Vagina (tissue), 2 donors: Measurements from ENCODE around the gene GPR34. TPM values are rescaled to one million over a fixed set of nuclear protein-coding genes. Genes with fewer than 3 reads are reported as not detected.

Source experiments
- DNase-seq, 2 donors: peaks; one replicate each; pipeline ENCODE4 v3.0.0-alpha.2; 2017; ENCODE audit errors: extremely low spot score in 2 of 2
- H3K27ac ChIP-seq: fragments of 200-600 bp; sonication (generic); one replicate; pipeline ENCODE4 v1.5.1; 2019
- H3K27me3 ChIP-seq: fragments of 200-600 bp; sonication (generic); one replicate; pipeline ENCODE4 v1.5.1; 2019
- H3K36me3 ChIP-seq, 2 donors: fragments of 200-600 bp; sonication (generic); one replicate each; pipeline ENCODE4 v1.5.1; 2017 to 2019
- H3K4me1 ChIP-seq: fragments of 200-600 bp; sonication (generic); one replicate; pipeline ENCODE4 v1.5.1; 2019
- H3K4me3 ChIP-seq, 2 donors: fragments of 200-600 bp; sonication (generic); 1 replicate in 1 of 2; 2 replicates in 1 of 2; pipeline ENCODE4 v1.5.1; 2016 to 2019
- H3K9me3 ChIP-seq: fragments of 200-600 bp; sonication (generic); one replicate; pipeline ENCODE4 v1.5.1; 2019
- POLR2A ChIP-seq, 2 donors: fragments of 450-650 bp; IDR thresholded peaks; one replicate each; pipeline ENCODE4 v1.6.1; 2017; ENCODE audit warnings: antibody characterized with exemption in 2 of 2, mild to moderate bottlenecking in 2 of 2, moderate library complexity in 2 of 2
- POLR2AphosphoS5 ChIP-seq, 2 donors: sonication (generic); formaldehyde crosslinking; IDR thresholded peaks; one replicate each; pipeline ENCODE4 v1.9.0; 2017; ENCODE audit warnings: antibody characterized with exemption in 2 of 2, mild to moderate bottlenecking in 2 of 2, low read depth in 1 of 2; ENCODE audit not compliant: insufficient read depth in 1 of 2
- intact Hi-C: fragments of 100-400 bp; cut with DNase I; formaldehyde crosslinking; loops from one replicate; pipeline ENCODE4 v1.15.1; 2023
- small RNA-seq: library from RNA; depleted of rRNA; stranded (forward); fragments of <200 nt; gene quantifications from one replicate; pipeline ENCODE3, GENCODE V24; 2016
- total RNA-seq: library from RNA; depleted of rRNA; stranded (reverse); fragments of >200 nt; gene quantifications from one replicate; pipeline ENCODE4 v1.2.3, GENCODE V29; 2016
- TF ChIP-seq, protein P1 (sequence below), 3 experiments: fragments of 450-650 bp in 2 of 3; fragments of 200-600 bp in 1 of 3; sonication (generic) in 1 of 3; IDR thresholded peaks; one replicate each; pipeline ENCODE4 v1.5.1; 2017 to 2019; ENCODE audit warnings: antibody characterized with exemption in 3 of 3, mild to moderate bottlenecking in 2 of 3, moderate library complexity in 2 of 3

GPR34 gene
- total RNA-seq, 1 donor from 2014 or later = 3.2 TPM

DNA sequence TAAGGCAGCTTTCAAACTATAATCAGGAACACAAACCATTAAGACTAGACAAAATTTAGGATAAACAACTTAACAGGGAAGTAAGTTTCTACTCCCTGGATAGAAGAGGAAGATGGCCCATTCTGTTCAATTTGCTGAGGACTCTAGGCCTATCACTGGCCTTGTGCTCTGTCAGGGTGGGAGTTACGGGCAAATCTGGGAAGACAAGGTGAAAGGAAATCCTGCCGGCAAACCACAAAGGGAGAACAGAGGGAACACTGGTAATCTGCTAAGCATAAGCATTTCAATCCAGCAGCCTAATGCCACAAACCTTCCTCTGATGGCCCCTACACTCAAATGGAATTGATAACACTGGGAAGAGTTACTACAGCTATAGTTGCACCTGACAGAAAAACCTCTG is 43.5 kb downstream of the GPR34 start:
- DNase-seq = no peak
- Histone ChIP-seq H3K4me3 (no peak overlapping the region), H3K27ac (no peak overlapping the region), H3K27me3 (no peaks in the 10 kb centered on the region), H3K9me3 (no peaks in the 10 kb centered on the region), H3K36me3 (no peaks in the 10 kb centered on the region), H3K4me1 (no peaks in the 10 kb centered on the region)
- TF ChIP-seq POLR2AphosphoS5 (IDR thresholded peaks at IDR 0.05; ENCODE audit: insufficient read depth in 1 of 2, low read depth in 1 of 2) = no peak
- no peak for TF ChIP-seq POLR2A (IDR thresholded peaks at IDR 0.05)
- TF ChIP-seq, protein P1, sequence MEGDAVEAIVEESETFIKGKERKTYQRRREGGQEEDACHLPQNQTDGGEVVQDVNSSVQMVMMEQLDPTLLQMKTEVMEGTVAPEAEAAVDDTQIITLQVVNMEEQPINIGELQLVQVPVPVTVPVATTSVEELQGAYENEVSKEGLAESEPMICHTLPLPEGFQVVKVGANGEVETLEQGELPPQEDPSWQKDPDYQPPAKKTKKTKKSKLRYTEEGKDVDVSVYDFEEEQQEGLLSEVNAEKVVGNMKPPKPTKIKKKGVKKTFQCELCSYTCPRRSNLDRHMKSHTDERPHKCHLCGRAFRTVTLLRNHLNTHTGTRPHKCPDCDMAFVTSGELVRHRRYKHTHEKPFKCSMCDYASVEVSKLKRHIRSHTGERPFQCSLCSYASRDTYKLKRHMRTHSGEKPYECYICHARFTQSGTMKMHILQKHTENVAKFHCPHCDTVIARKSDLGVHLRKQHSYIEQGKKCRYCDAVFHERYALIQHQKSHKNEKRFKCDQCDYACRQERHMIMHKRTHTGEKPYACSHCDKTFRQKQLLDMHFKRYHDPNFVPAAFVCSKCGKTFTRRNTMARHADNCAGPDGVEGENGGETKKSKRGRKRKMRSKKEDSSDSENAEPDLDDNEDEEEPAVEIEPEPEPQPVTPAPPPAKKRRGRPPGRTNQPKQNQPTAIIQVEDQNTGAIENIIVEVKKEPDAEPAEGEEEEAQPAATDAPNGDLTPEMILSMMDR (IDR thresholded peaks at IDR 0.05) = no peak
- intact Hi-C loops = no loop called here

GRCh38 chrX:41733939-41734338 is 45.2 kb downstream of the GPR34 start:
- no peak overlapping the region for H3K27ac ChIP-seq
- H3K36me3 ChIP-seq = no peaks in the 10 kb centered on the region
- H3K4me1 ChIP-seq = no peaks in the 10 kb centered on the region
- H3K4me3 ChIP-seq = no peak overlapping the region
- no peak for DNase-seq
- H3K9me3 ChIP-seq = no peaks in the 10 kb centered on the region
- TF ChIP-seq POLR2A (IDR thresholded peaks at IDR 0.05) = no peak
- intact Hi-C loops = no loop called here
- no peaks in the 10 kb centered on the region for H3K27me3 ChIP-seq

DNA sequence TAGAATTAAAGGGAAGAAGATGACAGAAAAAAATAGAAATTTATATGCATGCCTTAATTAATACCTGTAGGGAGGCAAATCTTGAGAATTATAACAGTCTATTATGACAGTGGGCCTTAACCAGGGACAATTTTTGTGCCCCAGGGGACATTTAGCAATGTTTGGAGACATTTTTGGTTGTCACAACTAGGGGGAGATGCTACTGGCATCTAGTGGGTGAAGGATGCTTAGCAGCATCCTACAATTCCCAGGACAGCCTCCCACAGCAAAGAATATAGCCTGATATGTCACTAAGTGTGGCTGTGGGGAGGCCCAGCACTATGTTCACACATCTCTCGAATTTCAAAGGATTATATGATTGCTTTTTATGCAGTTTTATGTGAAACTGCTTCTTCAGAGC is 45.8 kb downstream of the GPR34 start:
- no peak for DNase-seq
- no peaks in the 10 kb centered on the region for H3K9me3 ChIP-seq
- H3K36me3 ChIP-seq = no peaks in the 10 kb centered on the region
- intact Hi-C loops = no loop called here
- no peak overlapping the region for H3K4me3 ChIP-seq
- no peaks in the 10 kb centered on the region for H3K27me3 ChIP-seq
- TF ChIP-seq, protein P1 (IDR thresholded peaks at IDR 0.05) = peak in 1 of 3 experiments; percentile 9
- TF ChIP-seq POLR2A (IDR thresholded peaks at IDR 0.05) (no peak), POLR2AphosphoS5 (IDR thresholded peaks at IDR 0.05; ENCODE audit: insufficient read depth in 1 of 2, low read depth in 1 of 2) (no peak)
- no peaks in the 10 kb centered on the region for H3K4me1 ChIP-seq
- H3K27ac ChIP-seq = no peak overlapping the region

DNA sequence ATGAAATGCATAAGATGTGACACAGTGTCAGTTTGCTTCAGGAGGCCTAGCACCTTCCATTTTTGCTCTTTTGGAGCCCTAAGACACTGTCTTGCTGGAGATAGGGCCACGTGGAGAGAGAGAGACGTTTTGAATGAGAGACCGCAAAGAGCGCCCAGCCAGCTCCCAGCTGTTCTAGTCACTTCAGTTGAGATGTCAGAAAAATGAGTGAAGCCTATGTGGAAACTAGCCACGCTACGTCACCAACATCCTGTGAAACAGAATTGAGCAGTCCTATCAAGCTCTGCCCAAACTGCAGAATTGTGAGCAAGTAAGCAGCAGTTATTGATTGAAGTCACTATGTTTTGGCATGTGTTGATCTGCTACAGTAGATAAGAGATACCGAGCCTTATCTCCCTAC is 48.3 kb downstream of the GPR34 start:
- no peak overlapping the region for H3K4me3 ChIP-seq
- TF ChIP-seq POLR2AphosphoS5 (IDR thresholded peaks at IDR 0.05; ENCODE audit: insufficient read depth in 1 of 2, low read depth in 1 of 2) (no peak), POLR2A (IDR thresholded peaks at IDR 0.05) (no peak)
- TF ChIP-seq, protein P1 (IDR thresholded peaks at IDR 0.05) = no peak
- no peak for DNase-seq
- H3K27me3 ChIP-seq = no peaks in the 10 kb centered on the region
- intact Hi-C loops = no loop called here
- H3K27ac ChIP-seq = no peak overlapping the region
- H3K9me3 ChIP-seq = no peaks in the 10 kb centered on the region
- no peaks in the 10 kb centered on the region for H3K36me3 ChIP-seq
- no peaks in the 10 kb centered on the region for H3K4me1 ChIP-seq

DNA sequence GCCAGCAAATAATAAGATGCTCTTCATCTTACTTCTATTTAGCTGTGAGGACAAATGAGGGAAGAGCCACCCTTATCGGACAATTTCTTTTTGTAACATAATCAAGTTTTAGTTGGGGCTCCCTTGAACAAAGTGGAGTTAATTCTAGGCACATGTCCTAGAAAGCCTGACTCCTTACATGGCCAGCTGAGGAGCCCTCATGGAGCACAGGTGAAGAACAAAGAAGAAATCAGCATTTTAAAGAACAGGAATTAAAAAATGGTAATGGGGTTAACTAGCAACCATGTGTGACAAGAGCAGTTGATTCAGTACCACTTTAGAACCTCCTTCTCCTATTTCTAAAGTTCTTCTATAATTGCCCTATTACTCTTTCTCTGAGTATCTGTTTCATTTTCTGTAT is 51.1 kb downstream of the GPR34 start:
- no peak overlapping the region for H3K4me3 ChIP-seq
- intact Hi-C loops = no loop called here
- no peaks in the 10 kb centered on the region for H3K4me1 ChIP-seq
- H3K27ac ChIP-seq = no peak overlapping the region
- H3K9me3 ChIP-seq = no peaks in the 10 kb centered on the region
- no peak for DNase-seq
- H3K36me3 ChIP-seq = peaks cover 0 to under 1% of the 10 kb centered on the region in 2 donors
- TF ChIP-seq, protein P1 (IDR thresholded peaks at IDR 0.05) = no peak
- TF ChIP-seq POLR2AphosphoS5 (IDR thresholded peaks at IDR 0.05; ENCODE audit: insufficient read depth in 1 of 2, low read depth in 1 of 2) (no peak), POLR2A (IDR thresholded peaks at IDR 0.05) (no peak)
- H3K27me3 ChIP-seq = no peaks in the 10 kb centered on the region

Small RNA genes lying within 50 kb of the gene (small RNA-seq; reads per million reads assigned to genes)
- gene RN7SL144P = not detected

Other genes with a start within 250 kb of the GPR34 start
- gene NYX, start 241.6 kb upstream of the GPR34 start, total RNA-seq = not detected
- gene GPR82, start 35.2 kb downstream of the GPR34 start, total RNA-seq = not detected
- gene CASK, start 234.6 kb downstream of the GPR34 start, total RNA-seq = 41.0 TPM